Liver (tissue), 9 donors: ENCODE results near the gene MASP2. TPM values are rescaled to one million over a fixed set of nuclear protein-coding genes. Genes with fewer than 3 reads are reported as not detected.

Experiments
- DNase-seq: peaks from one replicate; pipeline ENCODE4 v3.0.0-alpha.2; 2017; ENCODE audit warnings: low spot score
- H3K27ac ChIP-seq, 2 donors: one replicate each; pipeline ENCODE4 v1.7.0; 2013; ENCODE audit warnings: inconsistent platforms in 2 of 2, low read length in 2 of 2, control low read depth in 1 of 2, low read depth in 1 of 2, mild to moderate bottlenecking in 1 of 2
- H3K27me3 ChIP-seq, 4 donors: one replicate each; pipeline versions ENCODE4 v1.6.1 to v1.7.0; 2013; ENCODE audit warnings: low read length in 3 of 4, inconsistent platforms in 1 of 4, mild to moderate bottlenecking in 1 of 4, moderate library complexity in 1 of 4; ENCODE audit not compliant: control insufficient read depth in 4 of 4, insufficient read depth in 4 of 4
- H3K36me3 ChIP-seq, 4 donors: one replicate each; pipeline versions ENCODE4 v1.6.1 to v1.7.0; 2013; ENCODE audit warnings: low read length in 3 of 4, mild to moderate bottlenecking in 3 of 4, low read depth in 1 of 4, moderate library complexity in 1 of 4; ENCODE audit not compliant: control insufficient read depth in 4 of 4, insufficient read depth in 3 of 4
- H3K4me1 ChIP-seq, 4 donors: one replicate each; pipeline versions ENCODE4 v1.6.1 to v1.7.0; 2013; ENCODE audit warnings: low read length in 3 of 4, mild to moderate bottlenecking in 3 of 4, moderate library complexity in 1 of 4; ENCODE audit not compliant: control insufficient read depth in 4 of 4, insufficient read depth in 4 of 4
- H3K4me3 ChIP-seq, 3 donors: one replicate each; pipeline versions ENCODE4 v1.6.1 to v1.7.0; 2013; ENCODE audit warnings: low read length in 3 of 3, control low read depth in 1 of 3, low read depth in 1 of 3, mild to moderate bottlenecking in 1 of 3
- H3K9ac ChIP-seq, 2 donors: one replicate each; pipeline ENCODE4 v1.7.0; 2013; ENCODE audit warnings: low read length in 2 of 2, mild to moderate bottlenecking in 2 of 2, moderate library complexity in 2 of 2, control low read depth in 1 of 2, low read depth in 1 of 2
- H3K9me3 ChIP-seq, 4 donors: one replicate each; pipeline versions ENCODE4 v1.6.1 to v1.7.0; 2013; ENCODE audit warnings: low read length in 3 of 4; ENCODE audit not compliant: control insufficient read depth in 4 of 4
- ATF3 ChIP-seq: IDR thresholded peaks from 2 replicates; pipeline ENCODE4 v1.6.1; 2016; ENCODE audit warnings: antibody characterized with exemption
- CTCF ChIP-seq: fragments of 150-350 bp; IDR thresholded peaks from 2 replicates; pipeline ENCODE4 v1.5.1; 2017; ENCODE audit warnings: improper control_type of control experiment, low read depth, low read length; ENCODE audit not compliant: missing input control
- EGR1 ChIP-seq, 2 donors: IDR thresholded peaks; 2 replicates each; pipeline ENCODE4 v1.6.1; 2016 to 2018; ENCODE audit warnings: antibody characterized with exemption in 2 of 2, low read depth in 2 of 2
- FOXA1 ChIP-seq: IDR thresholded peaks from 2 replicates; pipeline ENCODE4 v1.6.1; 2016; ENCODE audit warnings: antibody characterized with exemption
- FOXA2 ChIP-seq: IDR thresholded peaks from 2 replicates; pipeline ENCODE4 v1.6.1; 2016; ENCODE audit warnings: antibody characterized with exemption
- HNF4A ChIP-seq, 2 donors: conservative IDR thresholded peaks; 2 replicates each; pipeline ENCODE4 v1.6.1; 2016; ENCODE audit warnings: antibody characterized with exemption in 2 of 2, mild to moderate bottlenecking in 2 of 2
- HNF4G ChIP-seq: IDR thresholded peaks from 2 replicates; pipeline ENCODE4 v1.6.1; 2016; ENCODE audit warnings: antibody characterized with exemption
- JUND ChIP-seq, 2 donors: IDR thresholded peaks; 2 replicates each; pipeline ENCODE4 v1.6.1; 2016; ENCODE audit warnings: antibody characterized with exemption in 2 of 2
- NR2F2 ChIP-seq: IDR thresholded peaks from 2 replicates; pipeline ENCODE4 v1.6.1; 2016; ENCODE audit warnings: antibody characterized with exemption
- RAD21 ChIP-seq, 2 donors: IDR thresholded peaks; 2 replicates each; pipeline ENCODE4 v1.6.1; 2016; ENCODE audit warnings: antibody characterized with exemption in 2 of 2, mild to moderate bottlenecking in 2 of 2
- REST ChIP-seq: IDR thresholded peaks from 2 replicates; pipeline ENCODE4 v1.6.1; 2016; ENCODE audit warnings: antibody characterized with exemption, mild to moderate bottlenecking
- RXRA ChIP-seq, 2 donors: IDR thresholded peaks; 2 replicates each; pipeline ENCODE4 v1.6.1; 2017 to 2018; ENCODE audit warnings: antibody characterized with exemption in 2 of 2, mild to moderate bottlenecking in 1 of 2
- WGBS: extraction: QIAGEN DNeasy Blood & Tissue Kit; methylation state at CpG from one replicate; pipeline ENCODE4 v1.1.7; 2013; 5-methylcytosine and 5-hydroxymethylcytosine counted together
- polyA plus RNA-seq, 2 donors: library from polyadenylated mRNA; stranded (reverse) in 1 of 2; unstranded in 1 of 2; fragments of 200-250 nt in 1 of 2; fragments of >200 nt in 1 of 2; fragmentation: Nextera tagmentation in 1 of 2; extraction: Ambion mirVana in 1 of 2; gene quantifications; one replicate each; pipeline versions ENCODE4 v1.2.1 to v1.2.3, GENCODE V29; 2013 to 2015
- total RNA-seq, 2 donors: library from RNA; depleted of rRNA; stranded (reverse); fragments of >200 nt; gene quantifications; one replicate each; pipeline ENCODE4 v1.2.3, GENCODE V29; 2014
- donor health status: healthy.
- donor health status: healthy.
- donor health status: healthy.
- donor health status: healthy.
- donor health status: healthy.

Gene MASP2
- total and polyA plus RNA-seq, 4 donors: 30.0 to 530 (median 213) TPM

- no peak for TF ChIP-seq RXRA (IDR thresholded peaks at IDR 0.05)
- no peak for TF ChIP-seq CTCF
- no peak for TF ChIP-seq HNF4G
- TF ChIP-seq FOXA1: no peak
- TF ChIP-seq NR2F2: no peak
- TF ChIP-seq JUND (IDR thresholded peaks at IDR 0.05): no peak
- peaks cover 0 to 16% (median 9%) of the 10 kb centered on the region in 4 donors for H3K4me1 ChIP-seq
- peaks cover 0 to 15% (median 6%) of the 10 kb centered on the region in 4 donors for H3K36me3 ChIP-seq
- no peaks in the 10 kb centered on the region for H3K27me3 ChIP-seq
- H3K27ac ChIP-seq: no peak overlapping the region
- H3K4me3 ChIP-seq: no peak overlapping the region
- 95% methylated on average over 22 of the region's 22 CpGs for WGBS
- no peak for DNase-seq
- no peak overlapping the region for H3K9ac ChIP-seq
- H3K9me3 ChIP-seq: no peaks in the 10 kb centered on the region
Measured at GRCh38 chr1:11054666-11055065, 7.6 kb upstream of the MASP2 start.

- no peak for DNase-seq
- H3K4me3 ChIP-seq: no peak overlapping the region
- H3K4me1 ChIP-seq: peaks cover 0 to 14% (median 9%) of the 10 kb centered on the region in 4 donors
- H3K9ac ChIP-seq: no peak overlapping the region
- H3K27ac ChIP-seq: no peak overlapping the region
- 91% methylated on average over 7 of the region's 7 CpGs for WGBS
- H3K27me3 ChIP-seq: no peaks in the 10 kb centered on the region
- TF ChIP-seq RAD21 (IDR thresholded peaks at IDR 0.05) (no peak), JUND (IDR thresholded peaks at IDR 0.05) (no peak), CTCF (no peak), ATF3 (no peak), FOXA2 (no peak), FOXA1 (no peak), EGR1 (IDR thresholded peaks at IDR 0.05; ENCODE audit: low read depth in 2 of 2) (no peak)
- peaks cover 0 to 15% (median 6%) of the 10 kb centered on the region in 4 donors for H3K36me3 ChIP-seq
- no peaks in the 10 kb centered on the region for H3K9me3 ChIP-seq
Measured at GRCh38 chr1:11054181-11054580, 7.1 kb upstream of the MASP2 start.

- TF ChIP-seq RXRA (IDR thresholded peaks at IDR 0.05) (no peak), REST (peak; percentile 98), HNF4A (conservative IDR thresholded peaks at IDR 0.05) (peak in 1 of 2 donors; percentile 44)
- H3K9ac ChIP-seq: no peak overlapping the region
- no peak for DNase-seq
- peaks cover 0 to 12% (median 6%) of the 10 kb centered on the region in 4 donors for H3K4me1 ChIP-seq
- 73% methylated on average over 10 of the region's 10 CpGs for WGBS
- no peak overlapping the region for H3K27ac ChIP-seq
- H3K9me3 ChIP-seq: no peaks in the 10 kb centered on the region
- no peaks in the 10 kb centered on the region for H3K27me3 ChIP-seq
- H3K4me3 ChIP-seq: no peak overlapping the region
- H3K36me3 ChIP-seq: peaks cover 0 to 15% (median 6%) of the 10 kb centered on the region in 4 donors
Measured at GRCh38 chr1:11053758-11054137, 6.7 kb upstream of the MASP2 start.
